NT2/D1 (cell line): Measurements from ENCODE around the gene WSCD1.

ENCODE experiments used
- SUZ12 ChIP-seq: IDR thresholded peaks from 2 replicates; pipeline ENCODE4 v1.6.1; 2011; ENCODE audit not compliant: insufficient read length, insufficient read depth; ENCODE audit errors: extremely low read depth
- YY1 ChIP-seq: IDR thresholded peaks from 2 replicates; pipeline ENCODE4 v1.6.1; 2011; ENCODE audit not compliant: insufficient read length, insufficient read depth

- TF ChIP-seq YY1 (no peak), SUZ12 (no peak)
Measured at GRCh38 chr17:6057562-6057961, 12.6 kb upstream of the WSCD1 start.
